ENCODE data around the gene PTK6. TPM values are rescaled to one million over a fixed set of nuclear protein-coding genes. Genes with fewer than 3 reads are reported as not detected.

The PTK6 gene
- polyA plus RNA-seq, 2 of the 4 experiments (the other 2 are of a cell fraction), result 1.2 to 2.0 TPM

DNA sequence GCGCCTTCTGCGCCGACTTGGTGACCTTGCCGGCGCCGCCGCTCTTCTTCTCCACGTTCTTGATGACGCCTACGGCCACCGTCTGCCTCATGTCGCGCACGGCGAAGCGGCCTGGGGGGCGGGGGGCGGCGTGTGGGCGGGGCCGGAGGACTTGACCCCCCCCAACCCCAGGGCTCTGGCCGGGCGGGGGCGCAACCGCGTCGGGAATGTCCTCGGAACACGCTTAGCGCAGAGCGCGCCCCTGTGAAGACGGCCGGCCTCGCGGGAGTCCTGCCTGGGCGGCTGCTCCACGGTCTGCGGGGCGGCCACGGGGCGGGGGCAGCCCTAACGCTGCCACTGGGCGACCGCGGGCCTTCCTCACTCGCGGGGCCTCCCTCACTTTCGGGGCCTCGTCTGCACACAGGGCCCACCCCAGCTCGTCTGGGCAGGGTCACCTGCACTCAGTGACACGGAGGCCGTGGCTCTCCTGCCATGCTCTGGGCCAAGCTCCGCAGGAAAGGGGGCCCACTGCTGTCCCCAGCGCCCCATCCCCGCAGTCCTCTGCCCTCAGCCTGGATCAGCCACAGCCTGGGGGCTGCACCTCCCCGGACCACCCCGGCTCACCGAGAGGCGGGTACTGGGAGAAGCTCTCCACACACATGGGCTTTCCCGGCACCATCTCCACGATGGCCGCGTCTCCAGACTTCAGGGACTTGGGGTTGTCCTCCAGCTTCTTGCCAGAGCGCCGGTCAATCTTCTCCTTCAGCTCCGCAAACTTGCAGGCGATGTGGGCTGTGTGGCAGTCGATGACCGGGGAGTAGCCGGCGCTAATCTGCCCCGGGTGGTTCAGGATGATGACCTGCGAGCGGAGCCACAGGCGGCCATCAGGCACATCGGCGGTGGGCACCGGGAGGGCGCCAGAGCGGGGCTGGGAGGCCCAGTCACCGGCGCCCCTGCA is 48.6 kb downstream of the PTK6 start:
- Histone ChIP-seq H3K4me1 (peaks cover 3% of the 10 kb centered on the region; the same call in 1 of the 3 replicates), H3K4me3 (no peak overlapping the region), H3K27ac (no peak overlapping the region), H3K9me3 (no peaks in the 10 kb centered on the region), H3K4me2 (no peak overlapping the region)
- ChIA-PET CTCF (interaction anchor here (1.3 kb wide), 1 partner anchor 50 kb away, joined by 4 read pairs; no protein-coding TSS in a partner anchor), POLR2A (no interaction called here)
- WGBS (ENCODE audit: missing lambda C conversion rate), result 88% methylated on average over 52 of the region's 83 CpGs
- ATAC-seq (no peak), DNase-seq (ENCODE audit: low read depth in 1 of 2, low spot score in 1 of 2) (no peak), FAIRE-seq (no peak)
- TF ChIP-seq GATA3 (IDR thresholded peaks at IDR 0.05; ENCODE audit: borderline replicate concordance) (no peak), RARB (CRISPR knock-in tag; IDR thresholded peaks at IDR 0.05) (no peak), CHD4 (IDR thresholded peaks at IDR 0.05; ENCODE audit: borderline replicate concordance) (no peak), PHF8 (IDR thresholded peaks at IDR 0.05; ENCODE audit: borderline replicate concordance, low read depth) (no peak), BHLHE40 (IDR thresholded peaks at IDR 0.05; ENCODE audit: low read depth, low read length) (no peak), POLR2A (IDR thresholded peaks at IDR 0.05; ENCODE audit: low read length) (no peak), ZFP36 (IDR thresholded peaks at IDR 0.05; ENCODE audit: borderline replicate concordance, partially characterized antibody) (no peak), JUN (IDR thresholded peaks at IDR 0.05) (no peak), HOXB13 (CRISPR knock-in tag; IDR thresholded peaks at IDR 0.05; ENCODE audit: low read depth) (no peak), ESRRA (IDR thresholded peaks at IDR 0.05; ENCODE audit: borderline replicate concordance, low read length) (no peak), HOXA7 (CRISPR knock-in tag; IDR thresholded peaks at IDR 0.05) (no peak)
- TF ChIP-seq, protein P1, sequence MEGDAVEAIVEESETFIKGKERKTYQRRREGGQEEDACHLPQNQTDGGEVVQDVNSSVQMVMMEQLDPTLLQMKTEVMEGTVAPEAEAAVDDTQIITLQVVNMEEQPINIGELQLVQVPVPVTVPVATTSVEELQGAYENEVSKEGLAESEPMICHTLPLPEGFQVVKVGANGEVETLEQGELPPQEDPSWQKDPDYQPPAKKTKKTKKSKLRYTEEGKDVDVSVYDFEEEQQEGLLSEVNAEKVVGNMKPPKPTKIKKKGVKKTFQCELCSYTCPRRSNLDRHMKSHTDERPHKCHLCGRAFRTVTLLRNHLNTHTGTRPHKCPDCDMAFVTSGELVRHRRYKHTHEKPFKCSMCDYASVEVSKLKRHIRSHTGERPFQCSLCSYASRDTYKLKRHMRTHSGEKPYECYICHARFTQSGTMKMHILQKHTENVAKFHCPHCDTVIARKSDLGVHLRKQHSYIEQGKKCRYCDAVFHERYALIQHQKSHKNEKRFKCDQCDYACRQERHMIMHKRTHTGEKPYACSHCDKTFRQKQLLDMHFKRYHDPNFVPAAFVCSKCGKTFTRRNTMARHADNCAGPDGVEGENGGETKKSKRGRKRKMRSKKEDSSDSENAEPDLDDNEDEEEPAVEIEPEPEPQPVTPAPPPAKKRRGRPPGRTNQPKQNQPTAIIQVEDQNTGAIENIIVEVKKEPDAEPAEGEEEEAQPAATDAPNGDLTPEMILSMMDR (IDR thresholded peaks at IDR 0.05), result no peak

DNA sequence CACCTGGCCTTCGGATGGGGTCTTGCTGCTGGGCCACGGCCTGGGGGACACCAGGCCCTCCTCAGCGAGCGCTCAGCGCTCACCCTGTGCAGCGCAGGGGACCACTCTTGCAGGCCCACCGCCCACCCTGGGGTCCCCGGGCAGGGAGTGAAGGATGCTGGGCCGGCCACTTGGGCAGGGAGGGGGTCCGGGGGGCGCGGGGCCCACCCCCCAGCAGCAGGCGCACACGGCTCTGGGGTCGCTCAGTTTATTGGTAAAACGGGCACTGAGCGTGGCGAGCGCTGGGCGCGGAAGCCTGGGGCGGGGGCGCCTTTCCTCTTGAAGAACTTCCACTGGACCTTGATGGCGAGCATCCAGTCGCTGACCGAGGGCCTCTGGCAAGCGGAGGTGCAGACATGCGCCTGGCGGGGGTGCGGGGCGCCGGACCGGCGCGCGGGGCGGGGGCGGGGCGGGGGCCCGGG is 49.4 kb downstream of the PTK6 start:
- 88% methylated on average over 16 of the region's 40 CpGs for WGBS (ENCODE audit: missing lambda C conversion rate)
- ChIA-PET POLR2A (no interaction called here), CTCF (interaction anchor here (1.9 kb wide), 1 partner anchor 9 kb away, joined by 11 read pairs; no protein-coding TSS in a partner anchor)
- TF ChIP-seq MAFK (IDR thresholded peaks at IDR 0.05; ENCODE audit: partially characterized antibody) (no peak), RAD21 (conservative IDR thresholded peaks at IDR 0.05 in 1 of 2, IDR thresholded peaks at IDR 0.05 in 1 of 2) (no peak), NFE2L2 (conservative IDR thresholded peaks at IDR 0.05; ENCODE audit: low read length) (no peak), NR3C1 (IDR thresholded peaks at IDR 0.05) (no peak), JUN (IDR thresholded peaks at IDR 0.05) (no peak), EHF (CRISPR knock-in tag; IDR thresholded peaks at IDR 0.05) (no peak), MAZ (IDR thresholded peaks at IDR 0.05; ENCODE audit: borderline replicate concordance, low read depth, low read length) (no peak), RFX5 (IDR thresholded peaks at IDR 0.05) (no peak), HOXA7 (CRISPR knock-in tag; IDR thresholded peaks at IDR 0.05) (no peak), ZC3H11A (IDR thresholded peaks at IDR 0.05) (no peak), ZNF302 (CRISPR knock-in tag; IDR thresholded peaks at IDR 0.05) (no peak), BHLHE40 (IDR thresholded peaks at IDR 0.05; ENCODE audit: low read depth, low read length) (no peak), POLR2A (IDR thresholded peaks at IDR 0.05; ENCODE audit: low read length) (no peak), FOSL2 (IDR thresholded peaks at IDR 0.05) (no peak), FOSL2 (CRISPR knock-in tag; IDR thresholded peaks at IDR 0.05) (no peak), MYC (IDR thresholded peaks at IDR 0.05; ENCODE audit: borderline replicate concordance, low read length) (no peak)
- TF ChIP-seq, protein P2, sequence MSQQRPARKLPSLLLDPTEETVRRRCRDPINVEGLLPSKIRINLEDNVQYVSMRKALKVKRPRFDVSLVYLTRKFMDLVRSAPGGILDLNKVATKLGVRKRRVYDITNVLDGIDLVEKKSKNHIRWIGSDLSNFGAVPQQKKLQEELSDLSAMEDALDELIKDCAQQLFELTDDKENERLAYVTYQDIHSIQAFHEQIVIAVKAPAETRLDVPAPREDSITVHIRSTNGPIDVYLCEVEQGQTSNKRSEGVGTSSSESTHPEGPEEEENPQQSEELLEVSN (IDR thresholded peaks at IDR 0.05; ENCODE audit: borderline replicate concordance, low read depth), result no peak
- TF ChIP-seq, protein P3, sequence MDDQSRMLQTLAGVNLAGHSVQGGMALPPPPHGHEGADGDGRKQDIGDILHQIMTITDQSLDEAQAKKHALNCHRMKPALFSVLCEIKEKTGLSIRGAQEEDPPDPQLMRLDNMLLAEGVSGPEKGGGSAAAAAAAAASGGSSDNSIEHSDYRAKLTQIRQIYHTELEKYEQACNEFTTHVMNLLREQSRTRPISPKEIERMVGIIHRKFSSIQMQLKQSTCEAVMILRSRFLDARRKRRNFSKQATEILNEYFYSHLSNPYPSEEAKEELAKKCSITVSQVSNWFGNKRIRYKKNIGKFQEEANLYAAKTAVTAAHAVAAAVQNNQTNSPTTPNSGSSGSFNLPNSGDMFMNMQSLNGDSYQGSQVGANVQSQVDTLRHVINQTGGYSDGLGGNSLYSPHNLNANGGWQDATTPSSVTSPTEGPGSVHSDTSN (IDR thresholded peaks at IDR 0.05), result no peak
- TF ChIP-seq, protein P4, sequence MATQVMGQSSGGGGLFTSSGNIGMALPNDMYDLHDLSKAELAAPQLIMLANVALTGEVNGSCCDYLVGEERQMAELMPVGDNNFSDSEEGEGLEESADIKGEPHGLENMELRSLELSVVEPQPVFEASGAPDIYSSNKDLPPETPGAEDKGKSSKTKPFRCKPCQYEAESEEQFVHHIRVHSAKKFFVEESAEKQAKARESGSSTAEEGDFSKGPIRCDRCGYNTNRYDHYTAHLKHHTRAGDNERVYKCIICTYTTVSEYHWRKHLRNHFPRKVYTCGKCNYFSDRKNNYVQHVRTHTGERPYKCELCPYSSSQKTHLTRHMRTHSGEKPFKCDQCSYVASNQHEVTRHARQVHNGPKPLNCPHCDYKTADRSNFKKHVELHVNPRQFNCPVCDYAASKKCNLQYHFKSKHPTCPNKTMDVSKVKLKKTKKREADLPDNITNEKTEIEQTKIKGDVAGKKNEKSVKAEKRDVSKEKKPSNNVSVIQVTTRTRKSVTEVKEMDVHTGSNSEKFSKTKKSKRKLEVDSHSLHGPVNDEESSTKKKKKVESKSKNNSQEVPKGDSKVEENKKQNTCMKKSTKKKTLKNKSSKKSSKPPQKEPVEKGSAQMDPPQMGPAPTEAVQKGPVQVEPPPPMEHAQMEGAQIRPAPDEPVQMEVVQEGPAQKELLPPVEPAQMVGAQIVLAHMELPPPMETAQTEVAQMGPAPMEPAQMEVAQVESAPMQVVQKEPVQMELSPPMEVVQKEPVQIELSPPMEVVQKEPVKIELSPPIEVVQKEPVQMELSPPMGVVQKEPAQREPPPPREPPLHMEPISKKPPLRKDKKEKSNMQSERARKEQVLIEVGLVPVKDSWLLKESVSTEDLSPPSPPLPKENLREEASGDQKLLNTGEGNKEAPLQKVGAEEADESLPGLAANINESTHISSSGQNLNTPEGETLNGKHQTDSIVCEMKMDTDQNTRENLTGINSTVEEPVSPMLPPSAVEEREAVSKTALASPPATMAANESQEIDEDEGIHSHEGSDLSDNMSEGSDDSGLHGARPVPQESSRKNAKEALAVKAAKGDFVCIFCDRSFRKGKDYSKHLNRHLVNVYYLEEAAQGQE (IDR thresholded peaks at IDR 0.05), result no peak
- Histone ChIP-seq H3K4me3 (no peak overlapping the region), H3K4me2 (no peak overlapping the region), H3K4me1 (peaks cover 10% of the 10 kb centered on the region; the same call in 2 of the 3 replicates), H3K9me3 (no peaks in the 10 kb centered on the region), H3K27ac (no peak overlapping the region)
- DNase-seq (ENCODE audit: low read depth in 1 of 2, low spot score in 1 of 2) (no peak), FAIRE-seq (no peak), ATAC-seq (no peak)

All from A549 (cell line).